ENCODE data around the gene DLG2. TPM values are rescaled to one million over a fixed set of nuclear protein-coding genes. Genes with fewer than 3 reads are reported as not detected.
"Not testable (repeated sequence)": the region's sequence is repeated elsewhere in the genome, so short reads cannot be mapped to it uniquely, and the experiment has no call there.

The DLG2 gene
- total RNA-seq, 1 donor = 1.3 TPM

DNA sequence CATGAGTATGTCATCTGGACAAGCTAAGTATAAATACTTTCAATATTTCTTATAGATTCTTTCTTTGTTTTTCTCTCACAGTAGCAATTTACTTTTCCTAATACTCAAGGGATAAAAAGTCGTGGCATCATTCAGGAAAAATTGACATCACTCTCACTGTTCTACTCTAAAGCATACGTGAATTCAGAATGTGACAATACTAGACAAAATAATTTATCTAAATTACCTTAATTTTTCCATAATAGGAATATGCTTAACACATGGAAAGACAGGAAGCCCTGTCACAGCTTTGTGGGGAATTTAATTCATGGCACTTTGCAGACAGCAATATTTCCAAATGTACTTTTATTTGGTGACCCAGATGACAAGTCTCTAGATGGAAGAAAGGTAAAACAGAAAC, 394.6 kb downstream of the DLG2 start:
- H3K4me3 ChIP-seq (ENCODE audit: low read depth, low read length) = no peak overlapping the region

DNA sequence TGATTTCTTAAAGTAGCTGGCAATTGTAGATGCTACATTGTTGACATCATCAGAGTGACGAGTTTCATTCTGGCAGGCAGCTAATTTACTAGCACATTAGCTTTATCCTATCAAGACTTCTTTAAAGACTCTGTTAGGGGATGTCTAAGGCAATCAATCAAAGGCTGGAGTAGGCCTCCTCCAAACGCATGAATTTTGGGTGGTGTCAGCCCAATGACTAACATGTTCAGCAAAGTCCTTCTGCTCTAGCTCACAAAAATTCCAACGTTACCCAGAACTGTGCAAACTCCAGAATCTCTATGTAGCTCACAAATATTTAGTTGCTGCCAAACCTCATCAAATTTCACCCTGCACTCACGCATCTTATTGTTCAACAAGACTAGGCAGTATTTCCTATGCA, 395.6 kb downstream of the DLG2 start:
- DNase-seq (ENCODE audit: low read depth) = no peak
- TF ChIP-seq CTCF (IDR thresholded peaks at IDR 0.05; ENCODE audit: insufficient read depth, low read depth, low read length) = no peak
- H3K4me3 ChIP-seq (ENCODE audit: low read depth, low read length) = no peak overlapping the region

More for the DNA sequence above, 394.6 kb downstream of the DLG2 start:
- TF ChIP-seq CTCF (IDR thresholded peaks at IDR 0.05; ENCODE audit: insufficient read depth, low read depth, low read length) = no peak
- no peak for DNase-seq (ENCODE audit: low read depth)

DNA sequence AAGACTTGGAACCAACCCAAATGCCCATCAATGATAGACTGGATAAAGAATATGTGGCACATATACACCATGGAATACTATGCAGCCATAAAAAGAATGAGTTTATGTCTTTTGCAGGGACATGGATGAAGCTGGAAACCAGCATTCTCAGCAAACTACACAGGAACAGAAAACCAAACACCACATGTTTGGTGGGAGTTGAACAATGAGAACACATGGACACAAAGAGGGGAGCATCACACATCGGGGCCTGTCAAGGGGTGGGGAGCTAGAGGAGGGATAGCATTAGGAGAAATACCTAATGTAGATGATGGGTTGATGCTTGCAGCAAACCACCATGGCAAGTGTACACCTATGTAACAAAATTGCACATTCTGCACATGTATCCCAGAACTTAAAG, 397.4 kb downstream of the DLG2 start:
- H3K4me3 ChIP-seq (ENCODE audit: low read depth, low read length); DNase-seq (ENCODE audit: low read depth): not testable (repeated sequence)

DNA sequence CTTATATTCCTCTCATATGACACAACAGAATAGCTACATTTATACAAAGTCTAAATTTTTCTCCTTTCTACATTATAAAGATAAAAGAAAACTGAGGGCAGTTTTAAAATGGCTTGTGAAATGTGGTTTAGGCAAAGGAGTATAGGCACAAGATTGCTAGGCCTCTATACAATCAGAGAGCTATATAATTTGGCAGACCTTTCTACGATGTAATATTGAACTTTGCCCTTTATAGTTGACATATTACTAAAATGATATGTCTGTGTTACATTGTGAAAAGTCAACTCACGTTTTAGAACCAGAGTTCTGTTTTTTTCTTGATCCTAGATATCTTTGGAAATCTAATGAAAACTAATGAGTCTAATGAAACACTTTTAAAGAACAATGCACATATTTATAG, 430.2 kb downstream of the DLG2 start:
- DNase-seq (ENCODE audit: low read depth) = no peak
- TF ChIP-seq CTCF (IDR thresholded peaks at IDR 0.05; ENCODE audit: insufficient read depth, low read depth, low read length) = no peak
- H3K4me3 ChIP-seq (ENCODE audit: low read depth, low read length) = no peak overlapping the region

- DNase-seq (ENCODE audit: low read depth) = no peak
These were observed 431.2 kb downstream of the DLG2 start for GRCh38 chr11:85195934-85196333.

DNA sequence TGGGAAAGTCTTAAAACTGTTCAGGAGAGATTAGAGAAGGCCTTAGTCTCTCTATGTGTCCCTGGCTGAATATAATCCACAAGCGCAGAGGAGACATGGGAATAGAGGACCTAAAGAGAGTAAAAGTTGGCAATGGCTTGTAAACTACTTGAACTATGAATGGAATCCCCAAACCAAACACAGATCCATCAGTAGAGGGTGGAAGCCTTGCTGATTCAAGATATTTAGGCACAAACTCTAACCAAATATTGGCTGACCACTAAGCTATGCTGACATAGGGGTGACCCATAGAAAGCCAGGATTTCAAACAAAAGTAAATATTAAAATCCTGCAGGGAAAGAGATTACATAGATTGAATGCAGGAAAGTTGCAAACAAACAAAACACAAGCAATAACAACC, 439.2 kb downstream of the DLG2 start:
- H3K4me3 ChIP-seq (ENCODE audit: low read depth, low read length) = no peak overlapping the region
- TF ChIP-seq CTCF (IDR thresholded peaks at IDR 0.05; ENCODE audit: insufficient read depth, low read depth, low read length) = no peak
- no peak for DNase-seq (ENCODE audit: low read depth)

More at GRCh38 chr11:85195934-85196333, 431.2 kb downstream of the DLG2 start:
- no peak for TF ChIP-seq CTCF (IDR thresholded peaks at IDR 0.05; ENCODE audit: insufficient read depth, low read depth, low read length)
- no peak overlapping the region for H3K4me3 ChIP-seq (ENCODE audit: low read depth, low read length)

DNA sequence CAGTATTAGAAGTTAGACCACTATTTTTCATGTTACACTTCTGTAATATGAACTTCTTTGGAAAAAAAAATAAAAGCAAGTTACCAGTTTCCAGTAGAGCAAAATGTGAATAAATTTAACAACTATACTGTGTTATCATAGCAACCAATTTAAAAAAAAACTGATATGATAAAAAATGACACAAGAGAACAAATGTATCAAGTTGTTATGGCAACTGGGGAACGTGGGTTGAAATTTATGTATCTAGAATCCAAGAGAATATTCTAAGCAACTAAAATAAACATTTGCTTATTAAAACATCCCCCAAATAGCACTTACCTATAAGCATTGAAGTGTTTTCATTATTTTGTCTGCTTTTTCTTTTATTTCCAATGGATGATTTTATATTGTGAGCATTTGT, 442.4 kb downstream of the DLG2 start:
- TF ChIP-seq CTCF (IDR thresholded peaks at IDR 0.05; ENCODE audit: insufficient read depth, low read depth, low read length) = no peak
- H3K4me3 ChIP-seq (ENCODE audit: low read depth, low read length) = no peak overlapping the region

More for the DNA sequence above, 442.4 kb downstream of the DLG2 start:
- DNase-seq (ENCODE audit: low read depth) = no peak
